ENCODE results near the gene VPS51. TPM values are rescaled to one million over a fixed set of nuclear protein-coding genes. Genes with fewer than 3 reads are reported as not detected.

VPS51 gene
- total RNA-seq, 1 donor from 2014 or later, result 94.9 TPM

DNA sequence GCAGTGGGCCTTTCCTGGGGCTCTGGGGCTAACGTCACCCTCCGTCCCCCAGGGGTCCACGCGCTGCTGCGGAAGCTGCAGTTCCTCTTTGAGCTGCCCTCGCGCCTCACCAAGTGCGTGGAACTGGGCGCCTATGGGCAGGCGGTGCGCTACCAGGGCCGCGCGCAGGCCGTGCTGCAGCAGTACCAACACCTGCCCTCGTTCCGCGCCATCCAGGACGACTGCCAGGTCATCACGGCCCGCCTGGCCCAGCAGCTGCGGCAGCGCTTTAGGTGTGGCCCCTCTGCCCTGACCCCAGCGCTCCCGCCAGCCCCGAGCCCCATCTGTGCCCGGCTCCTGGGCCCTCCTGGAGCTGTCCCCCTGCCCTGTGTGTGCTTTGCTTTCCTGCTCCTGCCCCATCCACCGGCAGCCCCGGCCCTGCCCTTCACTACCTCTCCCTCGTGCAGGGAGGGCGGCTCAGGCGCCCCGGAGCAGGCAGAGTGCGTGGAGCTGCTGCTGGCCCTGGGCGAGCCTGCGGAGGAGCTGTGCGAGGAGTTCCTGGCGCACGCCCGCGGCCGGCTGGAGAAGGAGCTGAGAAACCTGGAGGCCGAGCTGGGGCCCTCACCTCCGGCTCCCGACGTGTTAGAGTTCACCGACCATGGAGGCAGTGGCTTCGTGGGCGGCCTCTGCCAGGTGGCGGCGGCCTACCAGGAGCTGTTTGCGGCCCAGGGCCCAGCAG is 11.9 kb downstream of the VPS51 start:
- no peak overlapping the region for H3K27ac ChIP-seq
- no peak overlapping the region for H3K4me3 ChIP-seq
- peaks cover 39% of the 10 kb centered on the region for H3K4me1 ChIP-seq
- no peaks in the 10 kb centered on the region for H3K27me3 ChIP-seq (ENCODE audit: low read depth)
- ATAC-seq (no peak), DNase-seq (no peak)
- H3K36me3 ChIP-seq, result peaks cover 42% of the 10 kb centered on the region
- intact Hi-C loops (cut with DNase I), result no loop called here
- no peaks in the 10 kb centered on the region for H3K9me3 ChIP-seq
- no peak for TF ChIP-seq CTCF (IDR thresholded peaks at IDR 0.05)

DNA sequence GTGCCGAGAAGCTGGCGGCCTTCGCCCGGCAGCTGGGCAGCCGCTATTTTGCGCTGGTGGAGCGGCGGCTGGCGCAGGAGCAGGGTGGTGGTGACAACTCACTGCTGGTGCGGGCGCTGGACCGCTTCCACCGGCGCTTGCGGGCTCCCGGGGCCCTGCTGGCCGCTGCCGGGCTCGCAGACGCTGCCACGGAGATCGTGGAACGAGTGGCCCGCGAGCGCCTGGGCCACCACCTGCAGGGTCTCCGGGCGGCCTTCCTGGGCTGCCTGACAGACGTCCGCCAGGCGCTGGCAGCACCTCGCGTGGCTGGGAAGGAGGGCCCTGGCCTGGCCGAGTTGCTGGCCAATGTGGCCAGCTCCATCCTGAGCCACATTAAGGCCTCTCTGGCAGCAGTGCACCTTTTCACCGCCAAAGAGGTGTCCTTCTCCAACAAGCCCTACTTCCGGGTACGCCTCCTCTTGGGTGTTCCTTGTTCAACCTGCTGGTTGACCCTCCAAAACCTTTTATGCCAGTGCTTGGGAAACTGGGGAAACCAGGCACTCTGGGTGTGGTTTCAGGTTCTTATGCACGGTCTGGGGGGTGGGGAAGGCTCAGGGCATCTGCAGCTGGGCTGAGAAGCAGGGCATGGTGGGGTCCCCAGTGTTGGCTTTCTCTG is 12.6 kb downstream of the VPS51 start:
- intact Hi-C loops (cut with DNase I), result no loop called here
- Histone ChIP-seq H3K27ac (no peak overlapping the region), H3K36me3 (peaks cover 42% of the 10 kb centered on the region), H3K4me1 (peaks cover 46% of the 10 kb centered on the region), H3K9me3 (no peaks in the 10 kb centered on the region), H3K4me3 (no peak overlapping the region), H3K27me3 (ENCODE audit: low read depth) (no peaks in the 10 kb centered on the region)
- DNase-seq, result no peak
- TF ChIP-seq CTCF (IDR thresholded peaks at IDR 0.05), result no peak
- no peak for ATAC-seq

GRCh38 chr11:65109231-65110198 is 13.5 kb downstream of the VPS51 start:
- Histone ChIP-seq H3K4me3 (no peak overlapping the region), H3K4me1 (peaks cover 40% of the 10 kb centered on the region), H3K9me3 (no peaks in the 10 kb centered on the region), H3K27me3 (ENCODE audit: low read depth) (no peaks in the 10 kb centered on the region), H3K27ac (no peak overlapping the region), H3K36me3 (peaks cover 42% of the 10 kb centered on the region)
- ATAC-seq (no peak), DNase-seq (no peak)
- TF ChIP-seq CTCF (IDR thresholded peaks at IDR 0.05), result no peak
- intact Hi-C loops (cut with DNase I), result no loop called here

DNA sequence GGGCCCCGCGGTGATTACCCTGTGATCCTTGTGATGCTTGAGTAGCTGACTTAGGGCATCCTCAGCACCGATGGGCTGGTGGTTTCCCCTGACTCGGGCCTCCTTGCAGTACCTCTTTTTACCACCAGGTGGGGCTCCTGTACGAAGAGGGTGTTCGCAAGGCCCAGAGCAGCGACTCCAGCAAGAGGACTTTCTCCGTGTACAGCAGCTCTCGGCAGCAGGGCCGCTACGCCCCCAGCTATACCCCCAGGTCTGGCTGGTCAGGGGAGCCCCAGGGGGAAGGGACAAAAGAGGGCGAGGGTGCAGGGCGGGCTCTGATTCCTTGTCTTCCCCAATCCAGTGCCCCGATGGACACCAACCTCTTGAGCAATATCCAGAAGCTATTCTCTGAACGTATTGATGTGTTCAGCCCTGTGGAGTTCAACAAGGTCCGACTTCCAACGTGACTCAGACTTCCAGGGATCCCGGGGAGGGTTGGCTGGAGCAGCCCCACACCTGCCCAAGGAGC is 14.4 kb downstream of the VPS51 start:
- H3K4me1 ChIP-seq, result peaks cover 34% of the 10 kb centered on the region
- peak; percentile 89 for DNase-seq
- intact Hi-C loops (cut with DNase I), result no loop called here

More for the DNA sequence above, 14.4 kb downstream of the VPS51 start:
- ATAC-seq, result peak; percentile 65 to 79
- peak; percentile 99 for TF ChIP-seq CTCF (IDR thresholded peaks at IDR 0.05)
- peak overlapping the region; percentile 14 for H3K4me3 ChIP-seq
- no peaks in the 10 kb centered on the region for H3K9me3 ChIP-seq
- no peaks in the 10 kb centered on the region for H3K27me3 ChIP-seq (ENCODE audit: low read depth)
- peaks cover 36% of the 10 kb centered on the region for H3K36me3 ChIP-seq
- H3K27ac ChIP-seq, result peak overlapping the region; percentile 44

Data from lower lobe of right lung (tissue), 2 donors.